ENCODE data around the gene TVP23A.
A peak's percentile ranks its signal among the peaks of the same experiment; 100 is the strongest.
"Not testable (repeated sequence)": the region's sequence is repeated elsewhere in the genome, so short reads cannot be mapped to it uniquely, and the experiment has no call there.

Gene TVP23A

GRCh38 chr16:10791048-10791447 is 27.5 kb downstream of the TVP23A start:
- DNase-seq: no peak

GRCh38 chr16:10788630-10789029 is 30.0 kb downstream of the TVP23A start:
- not testable (repeated sequence) for DNase-seq

GRCh38 chr16:10787304-10787703 is 31.3 kb downstream of the TVP23A start:
- DNase-seq: no peak

- DNase-seq: no peak
Measured at GRCh38 chr16:10782628-10783027, 36.0 kb downstream of the TVP23A start.

GRCh38 chr16:10780628-10781027 is 38.0 kb downstream of the TVP23A start:
- DNase-seq: no peak

GRCh38 chr16:10779908-10780307 is 38.7 kb downstream of the TVP23A start:
- DNase-seq: not testable (repeated sequence)

- DNase-seq: no peak
Measured at GRCh38 chr16:10777356-10777755, 41.2 kb downstream of the TVP23A start.

GRCh38 chr16:10776923-10777322 is 41.7 kb downstream of the TVP23A start:
- not testable (repeated sequence) for DNase-seq

- no peak for DNase-seq
Measured at GRCh38 chr16:10776280-10776679, 42.3 kb downstream of the TVP23A start.

- DNase-seq: no peak
Measured at GRCh38 chr16:10770907-10771306, 47.7 kb downstream of the TVP23A start.

GRCh38 chr16:10769381-10769780 is 49.2 kb downstream of the TVP23A start:
- no peak for DNase-seq

GRCh38 chr16:10767127-10767526 is 51.5 kb downstream of the TVP23A start:
- DNase-seq: no peak

GRCh38 chr16:10765772-10766171 is 52.8 kb downstream of the TVP23A start:
- no peak for DNase-seq

GRCh38 chr16:10763456-10763855 is 55.1 kb downstream of the TVP23A start:
- no peak for DNase-seq

- no peak for DNase-seq
Measured at GRCh38 chr16:10762336-10763016, 56.1 kb downstream of the TVP23A start.

GRCh38 chr16:10761373-10761772 is 57.2 kb downstream of the TVP23A start:
- DNase-seq: no peak

- DNase-seq: no peak
Measured at GRCh38 chr16:10760858-10761257, 57.7 kb downstream of the TVP23A start.

GRCh38 chr16:10756574-10756973 is 62.0 kb downstream of the TVP23A start:
- peak; percentile 12 for DNase-seq

GRCh38 chr16:10754941-10755340 is 63.7 kb downstream of the TVP23A start:
- DNase-seq: peak; percentile 64

GRCh38 chr16:10753670-10754069 is 64.9 kb downstream of the TVP23A start:
- DNase-seq: no peak

GRCh38 chr16:10752843-10753523 is 65.6 kb downstream of the TVP23A start:
- DNase-seq: no peak

- no peak for DNase-seq
Measured at GRCh38 chr16:10751291-10751697, 67.3 kb downstream of the TVP23A start.

- DNase-seq: no peak
Measured at GRCh38 chr16:10750793-10751192, 67.8 kb downstream of the TVP23A start.

GRCh38 chr16:10745841-10746240 is 72.8 kb downstream of the TVP23A start:
- DNase-seq: no peak
